A172 (cell line): ENCODE data around the gene PADI6. TPM values are rescaled to one million over a fixed set of nuclear protein-coding genes. Genes with fewer than 3 reads are reported as not detected.

Source experiments
- DNase-seq: peaks from one replicate; pipeline ENCODE4 v3.0.0-alpha.2; 2015; ENCODE audit warnings: low spot score
- total RNA-seq: library from RNA; depleted of rRNA; stranded (reverse); fragments of >200 nt; shearing (Covaris generic); gene quantifications from 2 replicates; pipeline ENCODE4 v1.2.3, GENCODE V29; 2014

Gene PADI6
- total RNA-seq, 1 experiment from 2014 or later: not detected

DNA sequence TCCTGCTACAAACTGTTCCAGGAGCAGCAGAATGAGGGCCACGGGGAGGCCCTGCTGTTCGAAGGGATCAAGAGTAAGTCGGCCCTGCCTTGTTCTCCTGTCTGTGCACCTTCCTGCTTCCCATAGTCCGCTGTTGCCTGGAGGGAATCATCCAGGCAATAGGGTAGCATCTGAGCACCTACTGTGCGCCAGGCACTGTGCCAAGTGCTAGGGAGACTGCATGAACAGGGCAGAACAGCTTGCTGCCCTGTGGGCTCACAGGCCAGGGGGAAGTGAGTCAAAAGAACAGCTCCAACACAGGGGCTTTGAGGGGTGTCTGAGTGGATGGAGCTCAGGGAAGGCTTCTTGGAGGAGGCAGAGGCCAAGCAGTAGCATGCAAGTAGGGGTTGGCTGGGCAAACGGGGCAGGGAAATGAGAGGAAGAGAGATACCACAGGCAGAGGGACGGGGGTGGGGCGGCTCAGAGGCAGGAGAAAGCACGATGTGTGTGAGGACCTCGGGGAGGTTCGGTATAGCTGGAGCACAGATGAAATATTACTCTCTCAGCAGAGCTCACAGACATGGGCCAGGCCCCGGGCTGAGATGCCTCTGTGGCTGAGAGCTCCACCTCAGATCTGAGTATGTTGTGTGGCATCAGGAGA lies 15.5 kb upstream of the PADI6 start:
- no peak for DNase-seq

DNA sequence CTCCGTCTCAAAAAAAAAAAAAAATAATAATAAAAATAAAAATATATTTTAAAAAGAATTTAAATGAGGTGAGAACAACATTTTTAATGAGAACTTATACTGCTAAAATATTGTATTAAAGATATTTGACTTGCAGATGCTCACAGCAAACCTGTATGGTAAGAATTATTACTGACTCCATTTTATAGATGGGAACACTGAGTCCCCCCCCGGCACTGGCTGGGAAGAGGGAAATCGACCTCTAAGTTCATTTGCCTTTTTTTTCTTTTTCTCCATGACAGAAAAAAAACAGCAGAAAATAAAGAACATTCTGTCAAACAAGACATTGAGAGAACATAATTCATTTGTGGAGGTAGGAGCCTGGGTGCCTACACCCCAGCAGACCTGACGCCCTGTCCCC lies 13.4 kb upstream of the PADI6 start:
- DNase-seq: no peak

DNA sequence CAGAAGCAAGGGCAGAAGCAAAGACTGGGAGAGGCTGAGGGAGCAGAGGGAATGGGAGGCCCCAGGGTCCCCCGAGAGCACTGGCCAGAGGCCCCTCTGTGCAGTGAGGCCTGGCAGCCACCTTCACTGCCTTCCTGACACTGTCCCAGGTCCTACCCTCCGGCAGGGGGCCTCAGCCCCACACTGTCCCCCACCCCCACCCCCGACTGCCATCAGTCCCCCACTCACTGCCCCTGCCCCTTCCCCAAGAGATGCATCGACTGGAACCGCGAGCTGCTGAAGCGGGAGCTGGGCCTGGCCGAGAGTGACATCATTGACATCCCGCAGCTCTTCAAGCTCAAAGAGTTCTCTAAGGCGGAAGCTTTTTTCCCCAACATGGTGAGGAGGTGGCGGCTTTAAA lies 13.0 kb upstream of the PADI6 start:
- DNase-seq: no peak

DNA sequence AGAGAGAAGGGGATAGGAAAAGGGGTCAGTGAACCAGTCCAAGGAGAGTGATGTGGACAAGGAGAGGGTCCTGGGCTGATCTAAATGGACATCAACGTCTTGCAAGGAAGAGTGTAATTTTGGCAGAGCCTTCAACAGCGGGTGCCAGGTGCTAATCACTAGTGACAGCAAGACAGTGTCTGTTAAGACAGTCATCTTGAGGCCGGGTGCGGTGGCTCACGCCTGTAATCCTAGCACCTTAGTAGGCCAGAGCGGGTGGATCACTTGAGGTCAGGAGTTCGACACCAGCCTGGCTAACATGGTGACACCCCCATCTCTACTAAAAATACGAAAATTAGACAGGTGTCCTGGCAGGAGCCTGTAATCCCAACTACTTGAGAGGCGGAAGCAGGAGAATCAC lies 12.2 kb upstream of the PADI6 start:
- DNase-seq: no peak

DNA sequence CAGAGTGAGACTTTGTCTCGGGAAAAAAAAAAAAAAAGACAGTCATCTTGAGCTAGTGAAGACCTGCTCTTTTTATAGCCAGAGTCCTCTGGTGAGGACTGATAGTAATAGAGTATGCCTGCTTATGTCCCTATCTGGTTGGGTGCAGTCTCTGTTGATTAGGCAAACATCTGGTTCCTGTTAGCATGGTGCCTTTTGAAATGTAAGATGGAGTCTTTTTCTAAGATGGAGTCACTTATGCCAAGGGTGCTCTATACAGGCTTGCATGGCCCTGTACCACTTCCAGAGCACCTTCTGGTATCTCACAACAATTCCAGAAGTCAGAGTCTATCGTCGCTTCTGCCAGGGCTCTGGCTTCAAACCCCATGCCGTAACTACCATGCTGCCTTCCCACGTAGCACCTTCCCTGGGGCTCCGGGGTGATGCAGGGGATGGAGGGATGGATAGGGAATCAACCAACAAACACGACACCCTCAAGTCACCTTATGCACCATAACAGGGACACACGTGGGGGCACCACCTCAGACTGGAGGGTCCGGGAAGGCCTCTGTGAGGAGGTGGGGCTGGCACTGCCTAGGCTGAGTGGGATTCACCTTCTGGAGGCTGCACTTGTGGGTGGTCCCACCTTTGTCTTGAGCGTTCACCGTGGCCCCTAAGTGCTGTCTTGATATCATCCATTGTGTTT lies 11.6 kb upstream of the PADI6 start:
- DNase-seq: no peak

DNA sequence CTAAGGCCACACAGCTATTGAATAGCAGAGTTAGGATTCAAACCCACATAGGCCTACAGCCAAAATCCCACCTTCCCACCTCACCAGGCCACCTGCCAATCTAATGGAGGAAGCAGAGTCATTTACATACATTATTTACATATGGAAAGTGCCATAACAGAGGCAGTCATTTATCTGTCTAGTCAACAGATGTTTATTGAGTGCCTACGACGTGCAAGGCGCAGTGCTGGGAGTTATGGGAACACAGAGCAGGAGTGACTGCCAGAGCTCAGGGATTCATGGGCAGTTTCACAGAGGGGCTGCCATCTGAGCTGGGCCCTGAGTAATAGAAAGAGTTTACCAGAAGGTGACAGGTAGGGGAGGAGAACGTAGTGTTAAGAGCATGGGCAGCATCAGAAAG lies 10.3 kb upstream of the PADI6 start:
- no peak for DNase-seq

DNA sequence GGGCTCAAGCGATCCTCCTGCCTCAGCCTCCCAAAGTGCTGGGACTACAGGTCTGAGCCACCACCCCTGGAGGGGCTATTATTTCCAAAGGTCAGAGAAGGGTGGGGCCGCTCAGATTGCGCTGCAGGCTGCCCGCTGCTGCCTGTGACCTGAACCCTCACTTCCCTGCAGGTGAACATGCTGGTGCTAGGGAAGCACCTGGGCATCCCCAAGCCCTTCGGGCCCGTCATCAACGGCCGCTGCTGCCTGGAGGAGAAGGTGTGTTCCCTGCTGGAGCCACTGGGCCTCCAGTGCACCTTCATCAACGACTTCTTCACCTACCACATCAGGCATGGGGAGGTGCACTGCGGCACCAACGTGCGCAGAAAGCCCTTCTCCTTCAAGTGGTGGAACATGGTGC lies 8.6 kb upstream of the PADI6 start:
- no peak for DNase-seq

DNA sequence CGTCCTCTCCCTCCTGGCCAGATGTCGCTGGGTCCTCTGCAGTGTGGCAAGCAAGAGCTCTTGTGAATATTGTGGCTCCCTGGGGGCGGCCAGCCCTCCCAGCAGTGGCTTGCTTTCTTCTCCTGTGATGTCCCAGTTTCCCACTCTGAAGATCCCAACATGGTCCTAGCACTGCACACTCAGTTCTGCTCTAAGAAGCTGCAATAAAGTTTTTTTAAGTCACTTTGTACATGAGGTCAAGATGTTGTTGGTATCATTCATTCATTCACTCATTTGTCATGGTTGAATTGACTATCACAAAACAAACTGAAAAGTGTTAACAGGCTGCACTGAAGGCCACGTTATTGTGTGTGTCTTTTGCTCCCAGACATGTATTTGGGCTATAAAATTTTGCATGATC lies 8.2 kb upstream of the PADI6 start:
- no peak for DNase-seq

DNA sequence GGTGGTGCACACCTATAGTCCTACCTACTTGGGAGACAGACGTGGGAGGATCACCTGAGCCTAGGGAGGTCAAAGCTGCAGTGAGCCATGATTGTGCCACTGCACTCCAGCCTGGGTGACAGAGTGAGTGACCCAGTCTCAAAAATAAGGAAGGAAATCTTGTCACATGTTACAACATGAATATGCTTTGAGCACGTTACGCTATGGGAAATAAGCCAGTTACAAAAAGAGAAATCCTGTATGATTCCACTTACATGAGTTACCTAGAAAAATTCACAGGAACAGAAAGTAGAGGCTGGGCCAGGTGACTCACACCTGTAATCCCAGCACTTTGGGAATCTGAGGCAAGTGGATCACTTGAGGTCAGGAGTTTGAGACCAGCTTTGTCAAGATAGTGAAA lies 6.7 kb upstream of the PADI6 start:
- no peak for DNase-seq

DNA sequence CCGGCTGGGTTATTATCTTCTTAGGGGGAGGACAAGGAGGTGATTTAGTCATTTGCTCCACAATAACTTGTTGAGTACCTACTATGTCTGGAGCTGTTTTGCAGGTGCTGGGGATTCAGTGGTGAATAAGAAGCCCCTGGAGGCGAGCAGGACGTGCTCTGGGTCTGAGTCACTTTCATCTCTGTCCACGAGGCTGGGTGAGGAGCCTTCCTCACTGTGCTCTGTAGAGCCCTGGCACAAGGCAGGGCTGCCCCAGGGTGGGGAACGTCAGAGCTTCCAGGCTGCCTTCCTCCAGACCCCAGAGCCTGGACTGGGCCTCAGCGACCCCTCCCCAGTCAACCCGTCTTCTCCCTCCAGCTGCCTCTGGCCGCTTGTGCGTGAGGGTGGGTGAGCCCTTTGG lies 2.5 kb upstream of the PADI6 start:
- peak; percentile 70 for DNase-seq

DNA sequence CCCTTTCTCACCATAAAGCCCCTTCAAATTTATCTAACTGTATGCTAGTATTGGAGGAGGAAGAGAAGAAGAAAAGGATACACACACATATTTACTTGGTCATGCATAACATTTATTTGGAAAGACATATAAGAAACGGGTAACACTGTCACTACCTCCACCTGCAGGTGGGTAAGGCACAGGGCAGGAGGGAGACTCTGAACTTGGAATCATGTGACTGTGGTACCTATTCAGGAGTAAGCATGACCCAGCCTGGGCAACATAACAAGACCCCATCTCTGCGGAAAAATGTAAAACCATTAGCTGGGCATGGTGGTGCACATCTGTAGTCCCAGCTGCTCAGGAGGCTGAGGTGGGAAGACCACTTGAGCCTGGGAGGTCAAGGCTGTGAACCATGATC lies 1.4 kb upstream of the PADI6 start:
- no peak for DNase-seq

DNA sequence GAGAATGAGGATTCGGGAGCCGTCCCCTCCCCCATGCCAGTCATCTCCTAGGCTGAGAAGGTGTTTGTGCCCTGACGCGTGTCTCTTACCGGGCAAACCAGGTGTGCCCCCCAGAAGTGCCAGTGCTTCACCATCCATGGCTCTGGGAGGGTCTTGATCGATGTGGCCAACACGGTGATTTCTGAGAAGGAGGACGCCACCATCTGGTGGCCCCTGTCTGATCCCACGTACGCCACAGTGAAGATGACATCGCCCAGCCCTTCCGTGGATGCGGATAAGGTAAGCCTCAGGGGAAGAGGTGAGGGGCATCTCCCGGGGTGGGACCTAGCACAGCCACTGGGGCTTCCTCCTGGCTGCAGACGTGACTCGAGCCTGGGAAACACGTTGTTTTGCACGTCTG lies 959 bp downstream of the PADI6 start:
- no peak for DNase-seq

DNA sequence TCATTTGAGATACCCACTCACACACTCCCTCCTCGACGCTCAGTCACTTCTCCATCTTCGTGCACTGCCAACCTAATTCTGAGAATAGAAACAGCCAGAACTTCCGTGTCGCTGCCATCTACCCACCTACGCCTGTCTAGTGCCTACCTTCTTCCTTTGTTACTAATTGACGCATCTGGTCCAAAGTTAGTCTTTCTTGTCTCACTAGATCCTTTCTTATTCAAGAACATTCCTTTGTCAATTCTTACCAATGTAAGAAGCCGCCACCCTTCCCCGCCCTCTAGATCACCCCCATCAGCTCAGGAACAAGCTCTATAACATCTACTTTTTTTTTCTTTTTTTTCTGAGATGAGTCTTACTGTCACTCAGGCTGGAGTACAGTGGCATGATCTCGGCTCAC lies 3.7 kb downstream of the PADI6 start:
- DNase-seq: no peak

DNA sequence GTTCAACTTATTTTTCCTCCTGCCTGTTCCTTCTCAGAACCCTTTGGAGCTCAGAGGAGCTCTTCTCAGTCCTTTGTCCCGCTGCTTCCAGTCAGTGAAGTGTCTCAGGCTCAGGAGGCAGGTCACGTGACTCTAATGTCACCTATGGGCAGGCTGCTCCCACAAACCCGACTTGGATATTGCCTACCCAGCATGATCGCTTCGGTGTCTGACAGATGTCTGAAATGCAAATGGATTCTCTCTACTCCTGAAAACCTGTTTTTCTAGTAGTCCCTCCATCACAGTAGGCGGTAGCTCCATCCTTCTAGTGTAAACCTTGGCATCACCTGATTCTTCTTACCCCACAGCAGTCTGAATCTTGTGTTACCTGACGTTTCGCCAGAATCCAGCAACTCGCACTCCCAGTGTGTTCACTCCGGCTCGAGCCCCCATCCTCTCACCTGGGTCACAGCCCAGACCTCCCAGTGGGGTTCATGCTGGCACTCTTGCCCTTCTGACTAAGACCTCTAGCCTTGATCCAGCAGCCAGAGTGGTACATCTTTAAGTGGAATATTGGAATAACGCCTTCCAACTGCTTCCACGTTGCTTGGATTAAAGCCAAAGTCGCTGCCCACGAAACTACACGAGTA lies 5.4 kb downstream of the PADI6 start:
- no peak for DNase-seq

DNA sequence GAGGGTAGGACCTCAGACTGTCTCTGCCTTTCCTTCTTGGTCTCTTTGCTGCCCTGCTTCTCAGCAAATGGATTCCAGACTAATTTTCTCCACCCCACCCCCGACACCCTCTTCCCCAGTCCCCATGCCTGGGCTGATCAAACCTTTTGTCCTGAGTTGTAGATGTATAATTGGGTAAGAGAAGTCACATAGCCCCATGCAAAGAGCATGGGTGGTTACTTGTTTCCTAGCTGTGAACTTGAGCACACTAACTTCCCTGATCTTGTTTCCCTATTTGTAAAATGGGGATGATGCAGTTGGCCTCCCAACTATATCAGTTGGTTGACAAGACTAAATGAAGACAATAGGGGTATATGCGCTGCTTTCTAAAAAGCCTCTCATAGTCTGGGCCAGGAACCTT lies 9.2 kb downstream of the PADI6 start:
- DNase-seq: no peak

DNA sequence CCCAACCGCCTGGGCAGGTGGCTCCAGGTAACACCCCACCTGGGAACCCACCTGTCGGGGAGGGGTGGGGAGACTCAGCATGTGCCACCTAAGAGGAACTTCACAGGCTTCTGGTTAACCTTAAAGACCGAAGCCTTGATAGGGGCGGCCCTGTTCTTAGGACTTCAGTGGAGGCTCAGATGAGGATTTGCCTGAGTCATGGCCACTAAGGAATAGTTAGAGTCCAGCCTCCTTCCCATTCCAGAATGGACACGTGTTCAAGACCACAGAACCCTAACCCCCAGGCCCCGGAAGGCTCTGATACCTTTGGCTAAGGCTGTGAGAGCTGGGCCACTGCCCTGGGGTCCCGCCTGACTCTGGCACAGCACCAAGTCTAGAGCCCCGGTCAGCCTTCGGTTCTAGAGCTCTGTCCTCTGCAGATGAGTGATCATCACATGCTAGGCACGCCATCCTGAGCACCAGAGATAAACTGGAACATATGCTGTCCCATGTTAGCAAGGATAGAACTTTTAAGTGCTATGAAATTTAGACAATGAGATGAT lies 20.3 kb downstream of the PADI6 start:
- DNase-seq: no peak

DNA sequence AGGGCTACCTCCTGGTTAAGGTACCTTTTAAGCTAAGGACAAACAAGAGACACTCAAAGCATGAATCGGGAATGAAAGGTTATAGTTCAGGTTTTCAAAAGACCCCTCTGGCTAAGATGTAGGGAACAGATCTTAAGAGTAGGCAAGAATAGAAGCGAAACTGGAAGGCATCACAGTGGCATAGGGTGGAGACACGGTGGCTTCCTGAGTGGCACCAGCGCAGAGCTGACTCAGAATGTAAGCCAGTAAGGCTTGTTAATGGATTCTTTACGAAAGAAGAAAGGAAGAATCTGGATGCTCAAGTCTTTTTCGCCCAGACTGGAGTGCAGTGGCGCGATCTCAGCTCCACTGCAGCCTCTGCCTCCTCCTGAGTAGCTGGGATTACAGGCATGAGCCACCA lies 21.2 kb downstream of the PADI6 start:
- no peak for DNase-seq

DNA sequence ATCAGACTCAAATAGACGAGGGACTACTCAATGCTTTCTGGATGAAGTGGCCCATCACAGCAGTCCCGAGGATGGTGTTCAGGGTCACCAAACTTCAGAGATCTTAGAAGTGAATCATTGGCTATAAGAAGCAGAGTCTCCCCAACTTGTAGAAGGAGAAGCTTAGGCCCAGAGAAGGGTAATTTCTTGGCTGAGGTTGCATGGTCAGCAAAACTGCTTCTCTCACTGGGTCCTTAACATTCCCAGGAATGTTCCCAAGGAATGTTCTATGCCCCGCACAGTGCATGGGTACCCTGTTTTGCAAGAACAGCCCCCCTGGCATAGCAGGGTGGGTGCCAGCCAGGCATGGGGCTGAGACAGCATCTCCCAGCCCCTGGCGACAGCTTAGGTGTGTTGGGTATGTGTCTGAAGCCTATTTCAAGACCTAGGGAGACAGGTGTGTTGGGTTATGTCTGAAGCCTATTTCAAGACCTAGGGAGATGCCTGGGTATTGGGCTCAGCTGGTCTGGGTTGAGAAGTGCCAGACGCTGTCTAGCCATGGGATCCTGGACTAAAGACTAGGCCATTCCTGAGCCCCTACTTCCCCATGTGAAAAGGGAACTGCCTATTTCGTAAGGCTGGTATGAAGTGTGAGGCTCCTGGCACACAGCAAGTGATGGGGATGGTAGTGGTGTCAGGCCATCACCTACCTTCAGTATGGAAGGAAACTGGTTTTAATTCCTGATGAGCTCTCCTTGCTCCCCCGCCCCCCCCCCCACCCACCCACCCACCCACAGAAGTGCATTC lies 26.1 kb downstream of the PADI6 start:
- no peak for DNase-seq

DNA sequence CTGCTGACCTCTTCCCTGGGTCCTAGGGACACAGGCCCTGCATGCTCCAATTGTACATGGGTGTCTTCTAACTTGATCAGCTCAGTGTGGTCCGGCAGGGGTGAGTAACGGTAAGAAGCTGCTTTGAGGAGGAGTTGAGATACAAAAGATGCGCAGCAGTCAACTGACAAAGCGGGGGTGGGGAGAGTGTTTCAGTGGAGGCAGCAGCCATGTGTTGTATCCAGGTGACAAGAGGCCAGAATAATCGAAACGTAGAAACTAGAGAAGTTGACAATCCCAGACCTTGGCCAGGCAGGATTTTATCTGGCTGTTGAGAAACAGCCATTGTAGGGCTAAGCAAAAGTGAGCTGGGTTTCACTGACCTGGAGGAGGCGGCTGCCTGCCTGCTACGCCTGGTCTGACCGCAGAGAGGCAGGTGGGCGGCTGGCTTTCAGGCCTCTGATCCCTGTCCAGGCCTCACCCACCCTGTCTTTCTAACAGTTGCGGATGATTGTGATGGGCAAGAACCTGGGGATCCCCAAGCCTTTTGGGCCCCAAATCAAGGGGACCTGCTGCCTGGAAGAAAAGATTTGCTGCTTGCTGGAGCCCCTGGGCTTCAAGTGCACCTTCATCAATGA lies 28.8 kb downstream of the PADI6 start:
- DNase-seq: no peak

DNA sequence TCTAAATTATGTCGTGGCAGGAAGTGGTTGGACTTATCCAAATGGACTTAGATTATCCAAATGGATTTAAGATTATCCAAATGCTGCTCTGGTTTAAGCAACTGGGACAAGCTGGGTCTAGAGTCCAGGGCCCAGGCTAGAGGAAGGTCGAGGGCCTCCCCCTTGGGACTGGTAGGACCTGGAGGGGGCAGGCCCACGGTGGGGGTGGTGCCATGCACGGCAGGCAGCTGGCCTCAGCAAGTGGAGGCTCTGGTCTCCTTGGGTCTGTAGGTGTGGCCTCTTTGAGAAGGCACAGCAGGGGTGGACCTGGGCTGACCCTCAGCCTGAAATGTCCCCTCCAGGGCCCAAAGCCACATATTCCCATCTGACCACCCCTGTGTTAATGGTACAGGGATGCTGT lies 29.8 kb downstream of the PADI6 start:
- no peak for DNase-seq

DNA sequence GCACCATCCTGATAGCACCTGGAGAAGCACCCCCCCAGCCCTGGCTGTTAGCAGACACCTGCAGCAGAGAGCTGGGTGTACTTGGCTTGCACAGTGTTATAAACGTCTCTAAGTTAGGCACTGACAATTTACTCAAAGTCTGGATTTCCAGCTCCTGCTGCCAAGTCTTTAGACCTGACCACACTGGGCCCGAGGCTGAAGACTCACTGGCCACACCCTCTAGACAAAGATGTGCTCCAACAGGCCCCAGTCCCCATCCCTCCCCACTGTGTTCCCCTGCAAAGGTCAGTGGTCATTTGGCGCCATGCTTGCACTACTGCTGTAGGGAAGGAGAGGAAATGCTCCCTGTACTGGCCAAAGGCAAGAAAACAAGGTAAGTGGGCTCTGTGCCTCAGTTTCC lies 31.1 kb downstream of the PADI6 start:
- no peak for DNase-seq
